Activated T-cell treated with anti-CD3 and anti-CD28 coated beads, Interleukin-2, amount 50 U/mL, for 24 hours (primary cell): ENCODE data around the gene JMJD4.
A peak's percentile ranks its signal among the peaks of the same experiment; 100 is the strongest.

ENCODE experiments used
- DNase-seq: peaks from one replicate; pipeline ENCODE4 v3.0.0-alpha.2; 2020
- H3K27ac Mint-ChIP-seq: 2 replicates; pipeline ENCODE4 v1.8.0; 2020; ENCODE audit warnings: mild to moderate bottlenecking, mixed read lengths
- H3K27me3 Mint-ChIP-seq: 2 replicates; pipeline ENCODE4 v1.8.0; 2020; ENCODE audit warnings: mixed read lengths
- H3K36me3 Mint-ChIP-seq: 2 replicates; pipeline ENCODE4 v1.8.0; 2020; ENCODE audit warnings: low read depth, mixed read lengths
- H3K4me1 Mint-ChIP-seq: 2 replicates; pipeline ENCODE4 v1.8.0; 2020; ENCODE audit warnings: low read depth, mixed read lengths
- H3K4me3 Mint-ChIP-seq: 2 replicates; pipeline ENCODE4 v1.8.0; 2020; ENCODE audit warnings: mild to moderate bottlenecking, moderate library complexity, mixed read lengths
- H3K9me3 Mint-ChIP-seq: 2 replicates; pipeline ENCODE4 v1.8.0; 2020; ENCODE audit warnings: mixed read lengths

The JMJD4 gene

GRCh38 chr1:227748496-227749182, 13.5 kb upstream of the JMJD4 start:
- Mint-ChIP-seq H3K9me3 (no peaks in the 10 kb centered on the region), H3K36me3 (peaks cover 68% of the 10 kb centered on the region), H3K27ac (peak overlapping the region; percentile 81), H3K4me3 (no peak overlapping the region), H3K27me3 (no peaks in the 10 kb centered on the region), H3K4me1 (peaks cover 52% of the 10 kb centered on the region)
- DNase-seq, result no peak

- no peak for DNase-seq
- Mint-ChIP-seq H3K27ac (peak overlapping the region; percentile 81), H3K27me3 (no peaks in the 10 kb centered on the region)
These were observed 12.9 kb upstream of the JMJD4 start for GRCh38 chr1:227747948-227748495.

GRCh38 chr1:227747382-227747781, 12.3 kb upstream of the JMJD4 start:
- DNase-seq, result no peak
- H3K36me3 Mint-ChIP-seq, result peaks cover 59% of the 10 kb centered on the region

More at GRCh38 chr1:227747948-227748495, 12.9 kb upstream of the JMJD4 start:
- no peak overlapping the region for H3K4me3 Mint-ChIP-seq
- H3K4me1 Mint-ChIP-seq, result peaks cover 53% of the 10 kb centered on the region
- no peaks in the 10 kb centered on the region for H3K9me3 Mint-ChIP-seq
- H3K36me3 Mint-ChIP-seq, result peaks cover 63% of the 10 kb centered on the region

GRCh38 chr1:227746676-227747075, 11.6 kb upstream of the JMJD4 start:
- no peak for DNase-seq
- H3K27me3 Mint-ChIP-seq, result no peaks in the 10 kb centered on the region
- H3K4me1 Mint-ChIP-seq, result peaks cover 49% of the 10 kb centered on the region
- peaks cover 54% of the 10 kb centered on the region for H3K36me3 Mint-ChIP-seq
- H3K9me3 Mint-ChIP-seq, result no peaks in the 10 kb centered on the region
- H3K27ac Mint-ChIP-seq, result no peak overlapping the region
- H3K4me3 Mint-ChIP-seq, result no peak overlapping the region

More at GRCh38 chr1:227747382-227747781, 12.3 kb upstream of the JMJD4 start:
- H3K4me3 Mint-ChIP-seq, result no peak overlapping the region
- peaks cover 48% of the 10 kb centered on the region for H3K4me1 Mint-ChIP-seq
- no peak overlapping the region for H3K27ac Mint-ChIP-seq
- no peaks in the 10 kb centered on the region for H3K27me3 Mint-ChIP-seq
- no peaks in the 10 kb centered on the region for H3K9me3 Mint-ChIP-seq

GRCh38 chr1:227745568-227746265, 10.6 kb upstream of the JMJD4 start:
- peak; percentile 23 for DNase-seq
- Mint-ChIP-seq H3K36me3 (peaks cover 45% of the 10 kb centered on the region), H3K4me1 (peaks cover 54% of the 10 kb centered on the region), H3K27ac (no peak overlapping the region), H3K4me3 (no peak overlapping the region), H3K9me3 (no peaks in the 10 kb centered on the region), H3K27me3 (no peaks in the 10 kb centered on the region)

- no peak overlapping the region for H3K4me3 Mint-ChIP-seq
- no peak overlapping the region for H3K27ac Mint-ChIP-seq
- H3K27me3 Mint-ChIP-seq, result no peaks in the 10 kb centered on the region
- peaks cover 63% of the 10 kb centered on the region for H3K4me1 Mint-ChIP-seq
- H3K9me3 Mint-ChIP-seq, result no peaks in the 10 kb centered on the region
- H3K36me3 Mint-ChIP-seq, result peaks cover 41% of the 10 kb centered on the region
- DNase-seq, result peak; percentile 24
These were observed 9.6 kb upstream of the JMJD4 start for GRCh38 chr1:227744668-227745067.

- H3K36me3 Mint-ChIP-seq, result peaks cover 36% of the 10 kb centered on the region
- H3K4me1 Mint-ChIP-seq, result peaks cover 62% of the 10 kb centered on the region
- no peak overlapping the region for H3K4me3 Mint-ChIP-seq
- DNase-seq, result no peak
- H3K9me3 Mint-ChIP-seq, result no peaks in the 10 kb centered on the region
- no peaks in the 10 kb centered on the region for H3K27me3 Mint-ChIP-seq
- H3K27ac Mint-ChIP-seq, result no peak overlapping the region
These were observed 7.9 kb upstream of the JMJD4 start for GRCh38 chr1:227742738-227743715.

- H3K36me3 Mint-ChIP-seq, result peaks cover 27% of the 10 kb centered on the region
- H3K4me3 Mint-ChIP-seq, result no peak overlapping the region
- DNase-seq, result peak; percentile 26
- H3K27ac Mint-ChIP-seq, result no peak overlapping the region
- no peaks in the 10 kb centered on the region for H3K9me3 Mint-ChIP-seq
- H3K27me3 Mint-ChIP-seq, result no peaks in the 10 kb centered on the region
- peaks cover 61% of the 10 kb centered on the region for H3K4me1 Mint-ChIP-seq
These were observed 6.2 kb upstream of the JMJD4 start for GRCh38 chr1:227741166-227741870.

GRCh38 chr1:227740401-227740960, 5.4 kb upstream of the JMJD4 start:
- no peak for DNase-seq
- no peaks in the 10 kb centered on the region for H3K27me3 Mint-ChIP-seq
- peaks cover 29% of the 10 kb centered on the region for H3K36me3 Mint-ChIP-seq
- peaks cover 63% of the 10 kb centered on the region for H3K4me1 Mint-ChIP-seq
- no peak overlapping the region for H3K4me3 Mint-ChIP-seq
- no peak overlapping the region for H3K27ac Mint-ChIP-seq
- H3K9me3 Mint-ChIP-seq, result no peaks in the 10 kb centered on the region

GRCh38 chr1:227739636-227740035, 4.5 kb upstream of the JMJD4 start:
- H3K27ac Mint-ChIP-seq, result no peak overlapping the region
- no peak overlapping the region for H3K4me3 Mint-ChIP-seq
- H3K36me3 Mint-ChIP-seq, result peaks cover 29% of the 10 kb centered on the region
- H3K9me3 Mint-ChIP-seq, result no peaks in the 10 kb centered on the region
- peaks cover 59% of the 10 kb centered on the region for H3K4me1 Mint-ChIP-seq
- DNase-seq, result no peak
- H3K27me3 Mint-ChIP-seq, result no peaks in the 10 kb centered on the region

GRCh38 chr1:227738820-227739219, 3.7 kb upstream of the JMJD4 start:
- Mint-ChIP-seq H3K4me3 (no peak overlapping the region), H3K36me3 (peaks cover 34% of the 10 kb centered on the region), H3K4me1 (peaks cover 56% of the 10 kb centered on the region), H3K27ac (no peak overlapping the region), H3K27me3 (no peaks in the 10 kb centered on the region), H3K9me3 (no peaks in the 10 kb centered on the region)
- DNase-seq, result no peak

- Mint-ChIP-seq H3K36me3 (peaks cover 52% of the 10 kb centered on the region), H3K27ac (peak overlapping the region; percentile 23), H3K27me3 (no peaks in the 10 kb centered on the region), H3K4me3 (peak overlapping the region; percentile 52), H3K9me3 (no peaks in the 10 kb centered on the region), H3K4me1 (peaks cover 59% of the 10 kb centered on the region)
- no peak for DNase-seq
These were observed 1.8 kb upstream of the JMJD4 start for GRCh38 chr1:227736814-227737432.
